Measurements from ENCODE around the gene NLRP6. TPM values are rescaled to one million over a fixed set of nuclear protein-coding genes. Genes with fewer than 3 reads are reported as not detected.

NLRP6 gene
- total RNA-seq, 2 experiments from 2014 or later, result 14.4 to 14.7 TPM

- Histone ChIP-seq H3K4me1 (ENCODE audit: insufficient read depth, low read length) (peaks cover 68% of the 10 kb centered on the region), H3K27me3 (ENCODE audit: control insufficient read depth in 1 of 2, insufficient read depth in 2 of 2, low read length in 2 of 2) (no peaks in the 10 kb centered on the region), H3K4me3 (ENCODE audit: low read length) (peak overlapping the region; percentile 12), H3K27ac (ENCODE audit: low read depth in 1 of 2, low read length in 2 of 2) (peak overlapping the region; percentile 71 to 89), H3K36me3 (ENCODE audit: insufficient read depth, low read length) (no peaks in the 10 kb centered on the region), H3K9me3 (ENCODE audit: control insufficient read depth in 1 of 2, insufficient read depth in 1 of 2, low read length in 2 of 2) (no peaks in the 10 kb centered on the region)
- CTCF ChIA-PET, result no interaction called here
- Mint-ChIP-seq H3K27me3 (no peaks in the 10 kb centered on the region), H3K9me3 (no peaks in the 10 kb centered on the region), H3K4me3 (peak overlapping the region; percentile 48), H3K36me3 (ENCODE audit: low read depth) (no peaks in the 10 kb centered on the region), H3K27ac (peak overlapping the region; percentile 83), H3K4me1 (ENCODE audit: low read depth) (peaks cover 62% of the 10 kb centered on the region)
- TF ChIP-seq, protein P1, sequence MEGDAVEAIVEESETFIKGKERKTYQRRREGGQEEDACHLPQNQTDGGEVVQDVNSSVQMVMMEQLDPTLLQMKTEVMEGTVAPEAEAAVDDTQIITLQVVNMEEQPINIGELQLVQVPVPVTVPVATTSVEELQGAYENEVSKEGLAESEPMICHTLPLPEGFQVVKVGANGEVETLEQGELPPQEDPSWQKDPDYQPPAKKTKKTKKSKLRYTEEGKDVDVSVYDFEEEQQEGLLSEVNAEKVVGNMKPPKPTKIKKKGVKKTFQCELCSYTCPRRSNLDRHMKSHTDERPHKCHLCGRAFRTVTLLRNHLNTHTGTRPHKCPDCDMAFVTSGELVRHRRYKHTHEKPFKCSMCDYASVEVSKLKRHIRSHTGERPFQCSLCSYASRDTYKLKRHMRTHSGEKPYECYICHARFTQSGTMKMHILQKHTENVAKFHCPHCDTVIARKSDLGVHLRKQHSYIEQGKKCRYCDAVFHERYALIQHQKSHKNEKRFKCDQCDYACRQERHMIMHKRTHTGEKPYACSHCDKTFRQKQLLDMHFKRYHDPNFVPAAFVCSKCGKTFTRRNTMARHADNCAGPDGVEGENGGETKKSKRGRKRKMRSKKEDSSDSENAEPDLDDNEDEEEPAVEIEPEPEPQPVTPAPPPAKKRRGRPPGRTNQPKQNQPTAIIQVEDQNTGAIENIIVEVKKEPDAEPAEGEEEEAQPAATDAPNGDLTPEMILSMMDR (IDR thresholded peaks at IDR 0.05), result no peak
- no peak for DNase-seq
- POLR2A ChIA-PET, result interaction anchor here (1.1 to 1.7 kb wide), 3 partner anchors 17 to 40 kb away, joined by 4 to 11 read pairs (median 5); no protein-coding TSS in a partner anchor
- ATAC-seq (ENCODE audit: poor library complexity), result no peak
- intact Hi-C loops (cut with DNase I, micrococcal nuclease), result no loop called here
Measured at GRCh38 chr11:326592-326841, 48.3 kb downstream of the NLRP6 start.

GRCh38 chr11:326842-327580 lies 48.8 kb downstream of the NLRP6 start:
- DNase-seq, result peak in 8 of 14 experiments; percentile 50 to 90 (median 69)
- Mint-ChIP-seq H3K4me3 (peak overlapping the region; percentile 59), H3K27ac (peak overlapping the region; percentile 83), H3K27me3 (no peaks in the 10 kb centered on the region), H3K4me1 (ENCODE audit: low read depth) (peaks cover 67% of the 10 kb centered on the region), H3K36me3 (ENCODE audit: low read depth) (no peaks in the 10 kb centered on the region), H3K9me3 (no peaks in the 10 kb centered on the region)
- ATAC-seq (ENCODE audit: poor library complexity), result peak; percentile 60
- intact Hi-C loops (cut with DNase I, micrococcal nuclease), result no loop called here
- Histone ChIP-seq H3K4me1 (ENCODE audit: insufficient read depth, low read length) (peaks cover 73% of the 10 kb centered on the region), H3K27me3 (ENCODE audit: control insufficient read depth in 1 of 2, insufficient read depth in 2 of 2, low read length in 2 of 2) (no peaks in the 10 kb centered on the region), H3K4me3 (ENCODE audit: low read length) (peak overlapping the region; percentile 12), H3K9me3 (ENCODE audit: control insufficient read depth in 1 of 2, insufficient read depth in 1 of 2, low read length in 2 of 2) (no peaks in the 10 kb centered on the region), H3K36me3 (ENCODE audit: insufficient read depth, low read length) (no peaks in the 10 kb centered on the region), H3K27ac (ENCODE audit: low read depth in 1 of 2, low read length in 2 of 2) (peak overlapping the region; percentile 71 to 89)
- ChIA-PET CTCF (no interaction called here), POLR2A (interaction anchor here (0.5 to 3.2 kb wide), 7 partner anchors 9 to 179 kb away, joined by 3 to 14 read pairs (median 5); no protein-coding TSS in a partner anchor)
- TF ChIP-seq, protein P1 (IDR thresholded peaks at IDR 0.05), result no peak

DNA sequence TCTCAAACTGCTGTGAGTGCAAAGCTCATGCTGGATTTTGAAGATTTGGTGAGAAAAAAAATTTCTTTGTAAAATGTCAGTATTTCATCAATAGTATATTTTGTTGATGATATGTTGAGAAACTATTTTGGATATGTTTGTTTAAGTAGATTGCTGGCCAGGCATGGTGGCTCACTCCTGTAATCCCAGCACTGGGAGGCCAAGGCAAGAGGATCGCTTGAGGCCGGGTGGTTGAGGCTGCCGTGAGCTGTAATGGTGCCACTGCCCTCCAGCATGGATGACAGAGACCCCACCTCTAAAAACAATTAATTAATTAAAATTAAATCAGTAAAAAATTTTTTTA lies 49.3 kb downstream of the NLRP6 start:
- H3K4me3 Mint-ChIP-seq, result peak overlapping the region; percentile 59
- intact Hi-C loops (cut with DNase I, micrococcal nuclease), result no loop called here
- no peak for ATAC-seq (ENCODE audit: poor library complexity)

More for the DNA sequence above, 49.3 kb downstream of the NLRP6 start:
- TF ChIP-seq, protein P1 (IDR thresholded peaks at IDR 0.05), result no peak
- CTCF ChIA-PET, result no interaction called here
- DNase-seq, result no peak
- Histone ChIP-seq H3K4me3 (ENCODE audit: low read length) (no peak overlapping the region), H3K36me3 (ENCODE audit: insufficient read depth, low read length) (no peaks in the 10 kb centered on the region), H3K9me3 (ENCODE audit: control insufficient read depth in 1 of 2, insufficient read depth in 1 of 2, low read length in 2 of 2) (no peaks in the 10 kb centered on the region), H3K27ac (ENCODE audit: low read depth in 1 of 2, low read length in 2 of 2) (peak overlapping the region; percentile 71 to 89), H3K4me1 (ENCODE audit: insufficient read depth, low read length) (peaks cover 74% of the 10 kb centered on the region), H3K27me3 (ENCODE audit: control insufficient read depth in 1 of 2, insufficient read depth in 2 of 2, low read length in 2 of 2) (no peaks in the 10 kb centered on the region)
- no peaks in the 10 kb centered on the region for H3K27me3 Mint-ChIP-seq
- no peaks in the 10 kb centered on the region for H3K36me3 Mint-ChIP-seq (ENCODE audit: low read depth)
- POLR2A ChIA-PET, result interaction anchor here (1.0 to 3.2 kb wide), 5 partner anchors 10 to 179 kb away, joined by 3 to 14 read pairs (median 8); no protein-coding TSS in a partner anchor
- peaks cover 67% of the 10 kb centered on the region for H3K4me1 Mint-ChIP-seq (ENCODE audit: low read depth)
- no peaks in the 10 kb centered on the region for H3K9me3 Mint-ChIP-seq
- peak overlapping the region; percentile 83 for H3K27ac Mint-ChIP-seq

Measured in CD4-positive, alpha-beta T cell (primary cell).